Natural killer cell (primary cell): ENCODE results near the gene EDC4. TPM values are rescaled to one million over a fixed set of nuclear protein-coding genes. Genes with fewer than 3 reads are reported as not detected.

Experiments
- ATAC-seq, 3 donors: fragments of 150-1000 bp in 2 of 3; fragments of 200-7000 bp in 1 of 3; cut with Tn5 transposase; 1 replicate in 1 of 3; 2 replicates in 2 of 3; pipeline ENCODE4 v1.10.0; 2021; ENCODE audit warnings: mild to moderate bottlenecking in 2 of 3, moderate library complexity in 2 of 3
- DNase-seq, 2 donors: peaks; one replicate each; pipeline versions ENCODE4 v3.0.0 to v3.0.0-alpha.2; 2013 to 2021; ENCODE audit warnings: mixed read lengths in 1 of 2
- H3K27ac ChIP-seq: one replicate; pipeline ENCODE4 v1.5.1; 2013; ENCODE audit warnings: mild to moderate bottlenecking, low read length
- H3K27me3 ChIP-seq: one replicate; pipeline ENCODE4 v1.6.1; 2013; ENCODE audit warnings: low read length; ENCODE audit not compliant: control insufficient read depth, insufficient read depth
- H3K36me3 ChIP-seq: one replicate; pipeline ENCODE4 v1.6.1; 2013; ENCODE audit warnings: low read length; ENCODE audit not compliant: control insufficient read depth, insufficient read depth
- H3K4me1 ChIP-seq: one replicate; pipeline ENCODE4 v1.6.1; 2013; ENCODE audit warnings: low read length; ENCODE audit not compliant: control insufficient read depth, insufficient read depth
- H3K4me3 ChIP-seq: one replicate; pipeline ENCODE4 v1.5.1; 2013; ENCODE audit warnings: low read length
- H3K9me3 ChIP-seq: one replicate; pipeline ENCODE4 v1.6.1; 2013; ENCODE audit warnings: low read length; ENCODE audit not compliant: control insufficient read depth, insufficient read depth
- H3K27ac Mint-ChIP-seq, 2 donors: one replicate each; pipeline ENCODE4 v1.8.0; 2022; ENCODE audit warnings: mild to moderate bottlenecking in 2 of 2, mixed read lengths in 2 of 2, moderate library complexity in 1 of 2
- H3K27me3 Mint-ChIP-seq, 2 donors: one replicate each; pipeline ENCODE4 v1.8.0; 2022; ENCODE audit warnings: low read depth in 2 of 2, mixed read lengths in 2 of 2
- H3K36me3 Mint-ChIP-seq: one replicate; pipeline ENCODE4 v1.8.0; 2022; ENCODE audit warnings: mixed read lengths
- H3K4me1 Mint-ChIP-seq, 2 donors: one replicate each; pipeline ENCODE4 v1.8.0; 2022; ENCODE audit warnings: mixed read lengths in 2 of 2
- H3K4me3 Mint-ChIP-seq: one replicate; pipeline ENCODE4 v1.8.0; 2022; ENCODE audit warnings: mild to moderate bottlenecking, moderate library complexity, mixed read lengths
- H3K9me3 Mint-ChIP-seq, 2 donors: one replicate each; pipeline ENCODE4 v1.8.0; 2022; ENCODE audit warnings: mixed read lengths in 2 of 2
- CTCF ChIP-seq: fragments of 200-600 bp; IDR thresholded peaks from one replicate; pipeline ENCODE4 v1.8.0; 2022; ENCODE audit warnings: antibody characterized with exemption
- WGBS: methylation state at CpG from one replicate; pipeline ENCODE4 v1.1.7; 2013; ENCODE audit warnings: missing lambda C conversion rate; ENCODE audit not compliant: insufficient coverage; 5-methylcytosine and 5-hydroxymethylcytosine counted together
- intact Hi-C: fragments of 100-400 bp; cut with micrococcal nuclease; formaldehyde crosslinking; loops from one replicate; pipeline ENCODE4 v1.14.2; 2022
- total RNA-seq, 4 donors: library from RNA; stranded (reverse); fragments of 120-200 nt in 1 of 4; gene quantifications; one replicate each; pipeline versions ENCODE4 v1.2.3 to v1.2.4, GENCODE V29; 2013 to 2022

EDC4 gene
- total RNA-seq, 3 donors from 2014 or later (not counting 1 experiment from before 2014, with no cell fraction given), result 91.9 to 111 (median 105) TPM

GRCh38 chr16:67874372-67874771 is 1.5 kb downstream of the EDC4 start:
- Mint-ChIP-seq H3K27me3 (no peaks in the 10 kb centered on the region), H3K36me3 (no peaks in the 10 kb centered on the region), H3K9me3 (no peaks in the 10 kb centered on the region), H3K4me1 (peaks cover 27 to 37% of the 10 kb centered on the region in 2 donors), H3K27ac (peak overlapping the region; percentile 90), H3K4me3 (peak overlapping the region; percentile 92)
- H3K4me1 ChIP-seq, result peaks cover 24% of the 10 kb centered on the region
- no peak overlapping the region for H3K27ac ChIP-seq
- no peak overlapping the region for H3K4me3 ChIP-seq
- no peak for TF ChIP-seq CTCF
- no peak for DNase-seq
- 88% methylated on average over 3 of the region's 3 CpGs for WGBS
- peaks cover 37% of the 10 kb centered on the region for H3K36me3 ChIP-seq
- H3K9me3 ChIP-seq, result no peaks in the 10 kb centered on the region
- no peaks in the 10 kb centered on the region for H3K27me3 ChIP-seq
- intact Hi-C loops, result no loop called here
- ATAC-seq, result no peak

- no peak for TF ChIP-seq CTCF
- intact Hi-C loops, result no loop called here
Measured at GRCh38 chr16:67877064-67877463, 4.2 kb downstream of the EDC4 start.

GRCh38 chr16:67878232-67878631 is 5.4 kb downstream of the EDC4 start:
- no peaks in the 10 kb centered on the region for H3K9me3 Mint-ChIP-seq
- intact Hi-C loops, result no loop called here
- H3K27ac Mint-ChIP-seq, result no peak overlapping the region
- Histone ChIP-seq H3K27ac (no peak overlapping the region), H3K27me3 (no peaks in the 10 kb centered on the region), H3K9me3 (no peaks in the 10 kb centered on the region), H3K4me3 (no peak overlapping the region), H3K36me3 (peaks cover 68% of the 10 kb centered on the region), H3K4me1 (peaks cover 13% of the 10 kb centered on the region)
- H3K4me3 Mint-ChIP-seq, result no peak overlapping the region
- H3K36me3 Mint-ChIP-seq, result no peaks in the 10 kb centered on the region
- WGBS, result 92% methylated on average over 6 of the region's 6 CpGs
- no peak for ATAC-seq
- DNase-seq, result no peak
- H3K4me1 Mint-ChIP-seq, result peaks cover 27 to 30% of the 10 kb centered on the region in 2 donors
- no peak for TF ChIP-seq CTCF
- H3K27me3 Mint-ChIP-seq, result no peaks in the 10 kb centered on the region

More at GRCh38 chr16:67877064-67877463, 4.2 kb downstream of the EDC4 start:
- Mint-ChIP-seq H3K4me1 (peaks cover 27 to 37% of the 10 kb centered on the region in 2 donors), H3K9me3 (no peaks in the 10 kb centered on the region), H3K36me3 (no peaks in the 10 kb centered on the region), H3K27me3 (no peaks in the 10 kb centered on the region), H3K27ac (no peak overlapping the region), H3K4me3 (no peak overlapping the region)
- ATAC-seq (no peak), DNase-seq (no peak)
- Histone ChIP-seq H3K9me3 (no peaks in the 10 kb centered on the region), H3K27me3 (no peaks in the 10 kb centered on the region), H3K27ac (no peak overlapping the region), H3K4me3 (no peak overlapping the region), H3K4me1 (peaks cover 21% of the 10 kb centered on the region), H3K36me3 (peaks cover 58% of the 10 kb centered on the region)
- 98% methylated on average over 9 of the region's 11 CpGs for WGBS

- Histone ChIP-seq H3K27me3 (no peaks in the 10 kb centered on the region), H3K9me3 (no peaks in the 10 kb centered on the region), H3K36me3 (peaks cover 75% of the 10 kb centered on the region), H3K4me3 (no peak overlapping the region), H3K27ac (no peak overlapping the region), H3K4me1 (peaks cover 7% of the 10 kb centered on the region)
- no peak overlapping the region for H3K4me3 Mint-ChIP-seq
- no peak overlapping the region for H3K27ac Mint-ChIP-seq
- H3K27me3 Mint-ChIP-seq, result no peaks in the 10 kb centered on the region
- 98% methylated on average over 9 of the region's 9 CpGs for WGBS
- peaks cover 23 to 28% of the 10 kb centered on the region in 2 donors for H3K4me1 Mint-ChIP-seq
- no peaks in the 10 kb centered on the region for H3K9me3 Mint-ChIP-seq
- no peak for TF ChIP-seq CTCF
- DNase-seq (no peak), ATAC-seq (no peak)
- intact Hi-C loops, result no loop called here
- H3K36me3 Mint-ChIP-seq, result no peaks in the 10 kb centered on the region
Measured at GRCh38 chr16:67878846-67879245, 6.0 kb downstream of the EDC4 start.
